ENCODE results near the gene MCF2L2. TPM values are rescaled to one million over a fixed set of nuclear protein-coding genes. Genes with fewer than 3 reads are reported as not detected.

MCF2L2 gene
- total RNA-seq, 1 experiment from 2014 or later: 3.9 TPM

- Mint-ChIP-seq H3K4me3 (ENCODE audit: unreplicated experiment) (no peak overlapping the region), H3K27me3 (ENCODE audit: insufficient read depth, unreplicated experiment) (no peaks in the 10 kb centered on the region), H3K9me3 (ENCODE audit: unreplicated experiment) (no peaks in the 10 kb centered on the region), H3K36me3 (ENCODE audit: insufficient read depth, unreplicated experiment) (peaks cover 11% of the 10 kb centered on the region), H3K4me1 (ENCODE audit: low read depth, unreplicated experiment) (peaks cover 24% of the 10 kb centered on the region), H3K27ac (ENCODE audit: unreplicated experiment) (no peak overlapping the region)
- no peak overlapping the region for H3K4me3 ChIP-seq (ENCODE audit: low read depth, low read length)
- TF ChIP-seq, protein P1, sequence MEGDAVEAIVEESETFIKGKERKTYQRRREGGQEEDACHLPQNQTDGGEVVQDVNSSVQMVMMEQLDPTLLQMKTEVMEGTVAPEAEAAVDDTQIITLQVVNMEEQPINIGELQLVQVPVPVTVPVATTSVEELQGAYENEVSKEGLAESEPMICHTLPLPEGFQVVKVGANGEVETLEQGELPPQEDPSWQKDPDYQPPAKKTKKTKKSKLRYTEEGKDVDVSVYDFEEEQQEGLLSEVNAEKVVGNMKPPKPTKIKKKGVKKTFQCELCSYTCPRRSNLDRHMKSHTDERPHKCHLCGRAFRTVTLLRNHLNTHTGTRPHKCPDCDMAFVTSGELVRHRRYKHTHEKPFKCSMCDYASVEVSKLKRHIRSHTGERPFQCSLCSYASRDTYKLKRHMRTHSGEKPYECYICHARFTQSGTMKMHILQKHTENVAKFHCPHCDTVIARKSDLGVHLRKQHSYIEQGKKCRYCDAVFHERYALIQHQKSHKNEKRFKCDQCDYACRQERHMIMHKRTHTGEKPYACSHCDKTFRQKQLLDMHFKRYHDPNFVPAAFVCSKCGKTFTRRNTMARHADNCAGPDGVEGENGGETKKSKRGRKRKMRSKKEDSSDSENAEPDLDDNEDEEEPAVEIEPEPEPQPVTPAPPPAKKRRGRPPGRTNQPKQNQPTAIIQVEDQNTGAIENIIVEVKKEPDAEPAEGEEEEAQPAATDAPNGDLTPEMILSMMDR (IDR thresholded peaks at IDR 0.05; ENCODE audit: insufficient read depth in 1 of 2, low read depth in 1 of 2, low read length in 1 of 2, severe bottlenecking in 1 of 2, unreplicated experiment in 1 of 2): no peak
- DNase-seq: no peak
- ChIA-PET POLR2A (no interaction called here), CTCF (no interaction called here)
- intact Hi-C loops (cut with micrococcal nuclease; ENCODE audit: unreplicated experiment): no loop called here
- no TSS peak for BruUV-seq (replicated peaks)
- H3K27me3 ChIP-seq (replicated peaks; ENCODE audit: control insufficient read depth, insufficient read depth, low read length): no peaks in the 10 kb centered on the region
- H3K4me1 ChIP-seq: peaks cover 31% of the 10 kb centered on the region
- H3K36me3 ChIP-seq (ENCODE audit: control insufficient read depth, insufficient read depth, low read length): no peaks in the 10 kb centered on the region
- 0 out of 2 replicates have a peak, but pooled peaks cover 4% of the 10 kb centered on the region for H3K9me3 ChIP-seq
These were observed 117.5 kb downstream of the MCF2L2 start for GRCh38 chr3:183310936-183311335.

- Mint-ChIP-seq H3K9me3 (ENCODE audit: unreplicated experiment) (no peaks in the 10 kb centered on the region), H3K27ac (ENCODE audit: unreplicated experiment) (no peak overlapping the region), H3K36me3 (ENCODE audit: insufficient read depth, unreplicated experiment) (peaks cover 6% of the 10 kb centered on the region), H3K27me3 (ENCODE audit: insufficient read depth, unreplicated experiment) (no peaks in the 10 kb centered on the region), H3K4me1 (ENCODE audit: low read depth, unreplicated experiment) (peaks cover 18% of the 10 kb centered on the region), H3K4me3 (ENCODE audit: unreplicated experiment) (no peak overlapping the region)
- Histone ChIP-seq H3K27me3 (replicated peaks; ENCODE audit: control insufficient read depth, insufficient read depth, low read length) (no peaks in the 10 kb centered on the region), H3K4me1 (peaks cover 20% of the 10 kb centered on the region), H3K36me3 (ENCODE audit: control insufficient read depth, insufficient read depth, low read length) (no peaks in the 10 kb centered on the region), H3K4me3 (ENCODE audit: low read depth, low read length) (no peak overlapping the region), H3K9me3 (0 out of 2 replicates have a peak, but pooled peaks cover 4% of the 10 kb centered on the region)
- TF ChIP-seq, protein P1 (IDR thresholded peaks at IDR 0.05; ENCODE audit: insufficient read depth in 1 of 2, low read depth in 1 of 2, low read length in 1 of 2, severe bottlenecking in 1 of 2, unreplicated experiment in 1 of 2): no peak
- no peak for DNase-seq
- intact Hi-C loops (cut with micrococcal nuclease; ENCODE audit: unreplicated experiment): no loop called here
- ChIA-PET CTCF (no interaction called here), POLR2A (interaction anchor here (0.5 kb wide), 1 partner anchor 388 kb away, joined by 5 read pairs; the partner anchor contains the start of gene YEATS2)
- BruUV-seq (replicated peaks): no TSS peak
These were observed 119.1 kb downstream of the MCF2L2 start for GRCh38 chr3:183309276-183309675.

DNA sequence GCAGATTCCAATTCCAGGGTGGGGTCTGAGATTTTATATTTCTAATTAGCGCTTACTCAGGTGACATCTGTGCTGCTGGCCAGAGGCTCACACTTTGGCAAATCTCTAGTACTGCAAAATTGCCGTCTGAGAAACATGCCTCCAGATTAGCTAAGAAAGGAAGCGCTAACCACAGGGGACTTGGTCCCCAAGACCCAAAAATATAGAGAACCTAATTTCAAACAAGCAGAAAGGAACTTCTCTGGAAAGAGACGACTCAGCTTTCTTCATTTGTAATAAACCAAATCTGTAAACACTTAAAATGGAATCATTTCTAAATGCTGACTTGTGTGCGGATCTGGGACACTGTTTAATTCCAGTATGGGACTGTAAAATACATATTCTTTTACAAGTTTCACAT lies 119.7 kb downstream of the MCF2L2 start:
- Mint-ChIP-seq H3K4me3 (ENCODE audit: unreplicated experiment) (no peak overlapping the region), H3K27me3 (ENCODE audit: insufficient read depth, unreplicated experiment) (no peaks in the 10 kb centered on the region), H3K4me1 (ENCODE audit: low read depth, unreplicated experiment) (peaks cover 22% of the 10 kb centered on the region), H3K36me3 (ENCODE audit: insufficient read depth, unreplicated experiment) (peaks cover 6% of the 10 kb centered on the region), H3K27ac (ENCODE audit: unreplicated experiment) (no peak overlapping the region), H3K9me3 (ENCODE audit: unreplicated experiment) (no peaks in the 10 kb centered on the region)
- CTCF ChIA-PET: no interaction called here
- Histone ChIP-seq H3K4me3 (ENCODE audit: low read depth, low read length) (no peak overlapping the region), H3K9me3 (0 out of 2 replicates have a peak, but pooled peaks cover 4% of the 10 kb centered on the region), H3K36me3 (ENCODE audit: control insufficient read depth, insufficient read depth, low read length) (no peaks in the 10 kb centered on the region), H3K4me1 (peaks cover 20% of the 10 kb centered on the region), H3K27me3 (replicated peaks; ENCODE audit: control insufficient read depth, insufficient read depth, low read length) (no peaks in the 10 kb centered on the region)
- no TSS peak for BruUV-seq (replicated peaks)
- POLR2A ChIA-PET: interaction anchor here (0.5 kb wide), 1 partner anchor 389 kb away, joined by 5 read pairs; the partner anchor contains the start of gene YEATS2
- no peak for DNase-seq
- intact Hi-C loops (cut with micrococcal nuclease; ENCODE audit: unreplicated experiment): no loop called here
- TF ChIP-seq, protein P1 (IDR thresholded peaks at IDR 0.05; ENCODE audit: insufficient read depth in 1 of 2, low read depth in 1 of 2, low read length in 1 of 2, severe bottlenecking in 1 of 2, unreplicated experiment in 1 of 2): no peak

Measured in Caco-2 (cell line).